Activated T-helper 17 cell treated with anti-CD3 and anti-CD28 coated beads, Interleukin-2, amount 50 U/mL, for 72 hours (primary cell): ENCODE measurements around the gene RBM5. TPM values are rescaled to one million over a fixed set of nuclear protein-coding genes. Genes with fewer than 3 reads are reported as not detected.
A peak's percentile ranks its signal among the peaks of the same experiment; 100 is the strongest.
"Not testable (repeated sequence)": the region's sequence is repeated elsewhere in the genome, so short reads cannot be mapped to it uniquely, and the experiment has no call there.

Experiments used
- ATAC-seq: fragments of 150-1000 bp; cut with Tn5 transposase; replicated peaks from 2 replicates; pipeline ENCODE4 v1.10.0; 2021; ENCODE audit warnings: mild to moderate bottlenecking, moderate library complexity
- H3K27ac Mint-ChIP-seq: one replicate; pipeline ENCODE4 v1.8.0; 2022; ENCODE audit warnings: mixed read lengths
- H3K27me3 Mint-ChIP-seq: one replicate; pipeline ENCODE4 v1.8.0; 2022; ENCODE audit warnings: mixed read lengths
- H3K36me3 Mint-ChIP-seq: one replicate; pipeline ENCODE4 v1.8.0; 2022; ENCODE audit warnings: low read depth, mild to moderate bottlenecking, mixed read lengths
- H3K4me1 Mint-ChIP-seq: one replicate; pipeline ENCODE4 v1.8.0; 2022; ENCODE audit warnings: mixed read lengths
- H3K4me3 Mint-ChIP-seq: one replicate; pipeline ENCODE4 v1.8.0; 2022; ENCODE audit warnings: mild to moderate bottlenecking, mixed read lengths
- H3K9me3 Mint-ChIP-seq: one replicate; pipeline ENCODE4 v1.8.0; 2022; ENCODE audit warnings: mixed read lengths
- total RNA-seq, 2 donors: library from RNA; stranded (reverse); gene quantifications; one replicate each; pipeline ENCODE4 v1.2.3, GENCODE V29; 2022

RBM5 gene
- 100 to 1,000 TPM; 146 to 167 TPM for total RNA-seq

- Mint-ChIP-seq H3K4me3 (peak within 1 kb of the TSS; percentile 97), H3K36me3 (peaks cover 47% of the 10 kb centered on the region)
These were observed at the start of gene RBM5 for GRCh38 chr3:50088725-50089608. RBM5 (plus strand) TSS chr3:50088919; CDS start chr3:50090435, 1,516 bp downstream.

GRCh38 chr3:50044976-50045375, 43.7 kb upstream of the RBM5 start:
- Mint-ChIP-seq H3K4me1 (peaks cover 2% of the 10 kb centered on the region), H3K36me3 (peaks cover 33% of the 10 kb centered on the region), H3K9me3 (no peaks in the 10 kb centered on the region), H3K27ac (no peak overlapping the region), H3K27me3 (no peaks in the 10 kb centered on the region), H3K4me3 (no peak overlapping the region)
- ATAC-seq: no peak

More at GRCh38 chr3:50088725-50089608, at the start of gene RBM5:
- no peaks in the 10 kb centered on the region for H3K27me3 Mint-ChIP-seq
- no peaks in the 10 kb centered on the region for H3K9me3 Mint-ChIP-seq
- peak within 1 kb of the TSS; percentile 97 for H3K27ac Mint-ChIP-seq
- ATAC-seq: peak; percentile 100
- peaks cover 17% of the 10 kb centered on the region for H3K4me1 Mint-ChIP-seq

DNA sequence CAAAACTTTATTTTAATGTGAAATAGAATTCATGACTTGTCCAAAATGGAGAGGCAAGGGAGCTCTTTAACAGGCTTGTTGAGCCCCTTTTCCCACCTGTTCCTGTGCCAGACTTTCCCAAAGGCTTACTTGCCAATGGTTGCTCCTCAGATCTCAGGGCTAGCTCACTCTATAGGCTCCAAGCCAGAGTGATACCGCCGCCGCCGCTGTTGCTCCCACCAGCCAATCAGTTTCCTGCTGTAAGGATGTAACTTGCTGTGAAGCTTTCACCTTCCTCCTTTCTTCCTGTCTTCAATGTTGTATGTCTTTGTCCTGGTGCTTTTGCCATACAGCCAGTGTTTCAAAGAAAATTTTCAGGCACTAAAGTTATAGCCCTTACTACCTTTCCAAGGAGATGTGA, 41.3 kb upstream of the RBM5 start:
- Mint-ChIP-seq H3K27me3 (no peaks in the 10 kb centered on the region), H3K9me3 (no peaks in the 10 kb centered on the region), H3K36me3 (peaks cover 50% of the 10 kb centered on the region), H3K27ac (no peak overlapping the region), H3K4me1 (peaks cover 6% of the 10 kb centered on the region), H3K4me3 (no peak overlapping the region)
- ATAC-seq: no peak

DNA sequence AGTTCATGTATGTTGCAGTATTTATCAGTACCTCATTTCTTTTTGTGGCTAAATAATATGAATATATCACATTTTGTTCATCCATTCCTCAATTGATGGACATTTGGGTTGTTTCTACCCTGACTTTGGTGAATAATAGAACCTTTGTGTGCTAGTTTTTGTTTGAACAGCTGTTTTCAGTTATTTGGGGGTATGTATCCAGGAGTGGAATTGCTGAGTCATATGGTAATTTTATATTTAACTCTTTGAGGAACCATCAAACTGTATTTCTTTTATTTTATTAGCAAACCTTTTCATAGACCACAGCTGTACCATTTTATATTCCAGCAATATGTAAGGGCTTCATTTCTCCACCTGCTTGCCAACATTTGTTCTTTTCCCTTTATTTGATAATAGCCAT, 38.4 kb upstream of the RBM5 start:
- Mint-ChIP-seq H3K27me3 (no peaks in the 10 kb centered on the region), H3K27ac (peak overlapping the region; percentile 28), H3K4me3 (no peak overlapping the region), H3K36me3 (peaks cover 77% of the 10 kb centered on the region), H3K9me3 (no peaks in the 10 kb centered on the region), H3K4me1 (peaks cover 6% of the 10 kb centered on the region)
- no peak for ATAC-seq

DNA sequence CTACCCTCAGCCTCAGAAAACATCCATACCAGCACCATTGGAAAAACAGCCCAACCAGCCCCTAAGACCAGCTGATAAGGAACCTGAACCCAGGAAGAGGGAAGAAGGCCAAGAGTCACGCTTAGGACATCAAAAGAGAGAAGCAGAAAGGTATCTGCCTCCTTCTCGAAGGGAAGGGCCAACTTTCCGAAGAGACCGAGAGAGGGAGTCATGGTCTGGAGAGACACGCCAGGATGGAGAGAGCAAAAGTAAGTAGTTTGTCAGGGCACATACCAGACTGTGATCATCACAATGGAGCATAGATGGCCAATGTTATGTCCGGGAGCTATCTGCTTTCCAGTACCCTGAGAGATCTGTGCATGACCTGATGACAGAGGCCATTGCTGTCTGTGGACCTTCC, 31.0 kb upstream of the RBM5 start:
- Mint-ChIP-seq H3K27ac (no peak overlapping the region), H3K9me3 (no peaks in the 10 kb centered on the region), H3K27me3 (no peaks in the 10 kb centered on the region), H3K36me3 (peaks cover 96% of the 10 kb centered on the region), H3K4me3 (no peak overlapping the region), H3K4me1 (no peaks in the 10 kb centered on the region)
- no peak for ATAC-seq

GRCh38 chr3:50068134-50068533, 20.6 kb upstream of the RBM5 start:
- H3K36me3 Mint-ChIP-seq: peaks cover 100% of the 10 kb centered on the region
- no peaks in the 10 kb centered on the region for H3K27me3 Mint-ChIP-seq
- no peak for ATAC-seq
- no peaks in the 10 kb centered on the region for H3K4me1 Mint-ChIP-seq
- H3K27ac Mint-ChIP-seq: no peak overlapping the region
- no peaks in the 10 kb centered on the region for H3K9me3 Mint-ChIP-seq
- H3K4me3 Mint-ChIP-seq: no peak overlapping the region

GRCh38 chr3:50078091-50078490, 10.6 kb upstream of the RBM5 start:
- Mint-ChIP-seq H3K27me3 (no peaks in the 10 kb centered on the region), H3K4me3 (no peak overlapping the region), H3K9me3 (no peaks in the 10 kb centered on the region), H3K4me1 (peaks cover 6% of the 10 kb centered on the region), H3K36me3 (peaks cover 54% of the 10 kb centered on the region), H3K27ac (peak overlapping the region; percentile 80)
- no peak for ATAC-seq

DNA sequence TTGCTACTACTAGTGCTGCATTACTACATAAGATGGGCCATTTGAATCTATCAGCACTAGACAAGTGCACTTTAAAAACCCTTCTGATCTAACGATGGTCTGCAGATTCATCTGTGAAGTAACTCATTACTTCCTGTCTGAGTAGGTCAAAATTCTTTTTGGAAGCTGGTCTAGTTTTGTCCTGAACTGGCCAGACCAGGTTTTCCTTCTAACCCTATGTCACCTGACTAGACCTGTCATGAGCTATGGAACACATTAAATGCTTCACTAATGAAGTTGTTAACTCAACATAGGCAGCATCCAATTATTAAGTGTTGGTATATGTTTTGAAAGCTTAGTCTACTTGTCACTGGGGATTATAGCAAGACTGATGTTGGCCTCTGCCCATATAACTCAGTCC, 10.1 kb upstream of the RBM5 start:
- H3K9me3 Mint-ChIP-seq: no peaks in the 10 kb centered on the region
- no peak overlapping the region for H3K4me3 Mint-ChIP-seq
- peaks cover 6% of the 10 kb centered on the region for H3K4me1 Mint-ChIP-seq
- ATAC-seq: no peak
- H3K36me3 Mint-ChIP-seq: peaks cover 49% of the 10 kb centered on the region
- peak overlapping the region; percentile 80 for H3K27ac Mint-ChIP-seq
- no peaks in the 10 kb centered on the region for H3K27me3 Mint-ChIP-seq

GRCh38 chr3:50084951-50085350, 3.8 kb upstream of the RBM5 start:
- H3K27me3 Mint-ChIP-seq, H3K4me1 Mint-ChIP-seq, H3K36me3 Mint-ChIP-seq, H3K9me3 Mint-ChIP-seq, H3K4me3 Mint-ChIP-seq, ATAC-seq, H3K27ac Mint-ChIP-seq: not testable (repeated sequence)

GRCh38 chr3:50089609-50089945, 858 bp downstream of the RBM5 start:
- ATAC-seq: no peak
- Mint-ChIP-seq H3K4me3 (peak overlapping the region; percentile 97), H3K9me3 (no peaks in the 10 kb centered on the region), H3K4me1 (peaks cover 17% of the 10 kb centered on the region), H3K27ac (peak overlapping the region; percentile 97), H3K27me3 (no peaks in the 10 kb centered on the region), H3K36me3 (peaks cover 53% of the 10 kb centered on the region)

- Mint-ChIP-seq H3K4me3 (peak overlapping the region; percentile 97), H3K27me3 (no peaks in the 10 kb centered on the region), H3K4me1 (peaks cover 22% of the 10 kb centered on the region), H3K36me3 (peaks cover 68% of the 10 kb centered on the region), H3K9me3 (no peaks in the 10 kb centered on the region), H3K27ac (peak overlapping the region; percentile 97)
- no peak for ATAC-seq
These were observed 2.3 kb downstream of the RBM5 start for GRCh38 chr3:50090984-50091383.

GRCh38 chr3:50095352-50095998, 6.8 kb downstream of the RBM5 start:
- H3K36me3 Mint-ChIP-seq: peaks cover 100% of the 10 kb centered on the region
- peaks cover 20% of the 10 kb centered on the region for H3K4me1 Mint-ChIP-seq
- no peaks in the 10 kb centered on the region for H3K9me3 Mint-ChIP-seq
- H3K27ac Mint-ChIP-seq: peak overlapping the region; percentile 47
- H3K4me3 Mint-ChIP-seq: no peak overlapping the region
- H3K27me3 Mint-ChIP-seq: no peaks in the 10 kb centered on the region
- ATAC-seq: no peak

- Mint-ChIP-seq H3K27ac (no peak overlapping the region), H3K9me3 (no peaks in the 10 kb centered on the region), H3K4me1 (peaks cover 8% of the 10 kb centered on the region), H3K36me3 (peaks cover 100% of the 10 kb centered on the region), H3K27me3 (no peaks in the 10 kb centered on the region), H3K4me3 (no peak overlapping the region)
- no peak for ATAC-seq
These were observed 11.7 kb downstream of the RBM5 start for GRCh38 chr3:50100386-50100785.

GRCh38 chr3:50100956-50101845, 12.5 kb downstream of the RBM5 start:
- Mint-ChIP-seq H3K9me3 (no peaks in the 10 kb centered on the region), H3K27me3 (no peaks in the 10 kb centered on the region), H3K27ac (no peak overlapping the region), H3K4me3 (no peak overlapping the region), H3K4me1 (peaks cover 5% of the 10 kb centered on the region), H3K36me3 (peaks cover 99% of the 10 kb centered on the region)
- no peak for ATAC-seq
